GM12878 (cell line): ENCODE measurements around the gene CSF3. TPM values are rescaled to one million over a fixed set of nuclear protein-coding genes. Genes with fewer than 3 reads are reported as not detected.

Experiments used
- ATAC-seq: fragments of 200-7000 bp; cut with Tn5 transposase; 3 replicates; pipeline ENCODE4 v1.9.1; 2020; ENCODE audit warnings: mild to moderate bottlenecking, moderate library complexity
- BruUV-seq: library from RNA; stranded (reverse); fragments of 400-500 nt; replicated peaks from 2 replicates; lab custom pipeline; 2021; lab: Mats Ljungman, UMichigan
- CTCF ChIA-PET: fragments of 300-600 bp; sonication (Branson Sonifier 250); formaldehyde crosslinking; extraction: SDS; loops from one replicate; lab custom pipeline; 2021; ENCODE audit warnings: inconsistent platforms; lab: Yijun Ruan, JAX
- POLR2A ChIA-PET: fragments of 350-600 bp; formaldehyde crosslinking; extraction: SDS; loops from one replicate; lab custom pipeline; 2021; ENCODE audit warnings: inconsistent platforms; lab: Charles Lee
- RAD21 ChIA-PET: fragments of 300-600 bp; sonication (Branson Sonifier 250); formaldehyde crosslinking; loops from one replicate; lab custom pipeline; 2023; ENCODE audit warnings: antibody characterized with exemption; ENCODE audit not compliant: unreplicated experiment; lab: Charles Lee
- SMC1A ChIA-PET: fragments of 300-600 bp; sonication (Branson Sonifier 250); formaldehyde crosslinking; loops from one replicate; lab custom pipeline; 2023; ENCODE audit not compliant: unreplicated experiment, uncharacterized antibody; lab: Charles Lee
- DNase-seq: peaks from one replicate; pipeline ENCODE4 v3.0.0-alpha.2; 2011; ENCODE audit warnings: low read depth, low spot score
- FAIRE-seq: peaks from 3 replicates; lab custom pipeline; 2011; peaks lifted over from hg19 to GRCh38; lab: Jason Lieb, UNC
- H2AFZ ChIP-seq: 2 replicates; pipeline ENCODE4 v1.6.0; 2011; ENCODE audit warnings: low read depth, low read length, control low read depth; ENCODE audit not compliant: control insufficient read depth
- H3K27ac ChIP-seq: 2 replicates; pipeline ENCODE4 v1.5.1; 2011; ENCODE audit warnings: control low read depth; ENCODE audit not compliant: control insufficient read depth, insufficient read depth
- H3K27me3 ChIP-seq, 2 experiments: replicated peaks in 1 of 2; 2 replicates each; pipeline versions ENCODE4 v1.6.0 to v1.6.1; 2011; ENCODE audit warnings: low read length in 1 of 2; ENCODE audit not compliant: control insufficient read depth in 2 of 2, insufficient read depth in 2 of 2
- H3K36me3 ChIP-seq, 2 experiments: 2 replicates each; pipeline ENCODE4 v1.5.1; 2011; ENCODE audit warnings: low read length in 1 of 2; ENCODE audit not compliant: control insufficient read depth in 2 of 2, insufficient read depth in 2 of 2
- H3K4me1 ChIP-seq: 2 replicates; pipeline ENCODE4 v1.6.1; 2011; ENCODE audit warnings: mild to moderate bottlenecking, low read length, moderate library complexity, mixed read lengths; ENCODE audit not compliant: control insufficient read depth, insufficient read depth
- H3K4me2 ChIP-seq: 2 replicates; pipeline ENCODE4 v1.6.0; 2011; ENCODE audit warnings: control low read depth; ENCODE audit not compliant: control insufficient read depth, insufficient read depth
- H3K4me3 ChIP-seq: fragments of 200-600 bp; sonication (generic); 2 replicates; pipeline ENCODE4 v1.5.1; 2016
- H3K79me2 ChIP-seq: 2 replicates; pipeline ENCODE4 v1.6.0; 2011; ENCODE audit warnings: low read length; ENCODE audit not compliant: control insufficient read depth, insufficient read depth
- H3K9ac ChIP-seq: 2 replicates; pipeline ENCODE4 v1.8.0; 2011; ENCODE audit warnings: low read length, control low read depth, mixed read lengths; ENCODE audit not compliant: control insufficient read depth, insufficient read depth
- H3K9me3 ChIP-seq: replicated peaks from 3 replicates; pipeline ENCODE4 v1.5.1; 2011; ENCODE audit warnings: mild to moderate bottlenecking, low read length; ENCODE audit not compliant: control insufficient read depth, insufficient read depth
- H4K20me1 ChIP-seq: 2 replicates; pipeline ENCODE4 v1.6.0; 2011; ENCODE audit not compliant: control insufficient read depth, insufficient read depth
- BCL3 ChIP-seq: IDR thresholded peaks from 2 replicates; pipeline ENCODE4 v1.6.1; 2011; ENCODE audit warnings: borderline replicate concordance, low read depth, mild to moderate bottlenecking, moderate library complexity, low read length; ENCODE audit not compliant: insufficient read depth, poor library complexity, severe bottlenecking
- KDM1A ChIP-seq: fragments of 200-600 bp; sonication (generic); IDR thresholded peaks from 2 replicates; pipeline ENCODE4 v1.6.1; 2016; ENCODE audit warnings: borderline replicate concordance
- WGBS: methylation state at CpG from one replicate; pipeline ENCODE4 v1.1.6; 2016; ENCODE audit warnings: low lambda C conversion rate; ENCODE audit not compliant: insufficient replicate concordance, insufficient coverage; ENCODE audit errors: missing lambda C conversion rate; 5-methylcytosine and 5-hydroxymethylcytosine counted together
- in situ Hi-C: fragments of 300-500 bp; cut with MboI; formaldehyde crosslinking; loops from 9 replicates; pipeline ENCODE4 v1.14.3; 2018; ENCODE audit warnings: mixed read lengths
- intact Hi-C: fragments of 100-400 bp; cut with micrococcal nuclease; formaldehyde crosslinking; loops from one replicate; pipeline ENCODE4 v1.14.2; 2022; ENCODE audit not compliant: unreplicated experiment
- polyA plus RNA-seq, 11 experiments: library from polyadenylated mRNA; depleted of rRNA in 4 of 11; unstranded in 6 of 11; stranded (reverse) in 5 of 11; fragments of >200 nt; fragmentation: Nextera tagmentation in 4 of 11; fragmentation: Illumina TruSeq in 1 of 11; extraction: Ambion mirVana in 4 of 11; extraction: Trizol in 1 of 11; gene quantifications; 1 replicate in 1 of 11; 2 replicates in 10 of 11; pipeline versions ENCODE4 v1.2.1 to v1.2.3, GENCODE V29; 2011 to 2016; ENCODE audit warnings: inconsistent platforms in 2 of 11, missing spikeins in 2 of 11, low read depth in 1 of 11
- total RNA-seq, 4 experiments: library from RNA; depleted of rRNA in 3 of 4; stranded (reverse); fragments of >200 nt in 3 of 4; fragmentation: Illumina TruSeq in 1 of 4; extraction: Trizol in 1 of 4; gene quantifications; 2 replicates each; pipeline versions ENCODE4 v1.2.1 to v1.2.3, GENCODE V29; 2013 to 2021

CSF3 gene
- total and polyA plus RNA-seq, 10 of the 15 experiments (the other 5 are each of a cell fraction or from before 2014, with no cell fraction given): 0.09 to 0.28 (median 0.12) TPM; not detected in 5

DNA sequence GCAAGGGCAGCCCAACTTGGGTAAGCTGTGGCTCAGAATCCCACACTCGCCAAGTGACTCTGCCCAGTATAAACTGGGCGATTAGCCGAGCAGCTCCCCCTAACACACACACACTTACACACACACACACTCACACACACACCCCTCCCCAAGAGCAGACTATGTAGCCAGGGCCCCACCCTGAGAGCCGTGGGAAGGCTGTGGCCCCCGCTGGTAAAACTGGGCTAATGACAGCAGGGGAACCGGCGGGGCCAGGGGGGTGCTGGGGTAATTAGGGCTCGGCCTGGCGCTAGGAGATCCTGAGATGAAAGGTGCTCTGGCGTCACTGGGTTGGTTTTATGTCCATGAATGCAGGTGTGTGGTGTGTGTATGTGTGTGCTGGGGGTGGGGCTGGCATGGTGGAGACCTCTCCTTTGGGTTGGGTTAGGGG lies 46.4 kb downstream of the CSF3 start:
- Histone ChIP-seq H3K79me2 (no peaks in the 10 kb centered on the region), H4K20me1 (no peaks in the 10 kb centered on the region), H3K4me3 (no peak overlapping the region), H3K36me3 (no peaks in the 10 kb centered on the region), H2AFZ (no peak overlapping the region), H3K4me2 (no peak overlapping the region), H3K9me3 (no peaks in the 10 kb centered on the region), H3K4me1 (peaks cover 5% of the 10 kb centered on the region), H3K9ac (no peak overlapping the region), H3K27ac (no peak overlapping the region), H3K27me3 (peaks cover 10 to 11% of the 10 kb centered on the region in 2 experiments; a peak in 3 of 4 replicates)
- ChIA-PET SMC1A (interaction anchor here (0.7 to 2.4 kb wide), 6 partner anchors 7 to 107 kb away, joined by 3 to 13 read pairs (median 4); partner anchors contain the start of gene MED24), POLR2A (no interaction called here), RAD21 (interaction anchor here (1.0 to 1.4 kb wide), 3 partner anchors 14 to 51 kb away, joined by 3 to 7 read pairs (median 5); no protein-coding TSS in a partner anchor), CTCF (interaction anchor here (0.6 to 15.2 kb wide), 11 partner anchors 7 to 610 kb away, joined by 3 to 142 read pairs (median 4); partner anchors contain the start of gene MED24)
- peak; percentile 84 for TF ChIP-seq BCL3
- TF ChIP-seq KDM1A: no peak
- 52% methylated on average over 10 of the region's 10 CpGs for WGBS
- no TSS peak for BruUV-seq
- intact Hi-C loops: loop anchor here (10.0 kb wide), 1 partner anchor 103 kb away; no protein-coding TSS in a partner anchor
- FAIRE-seq (no peak), ATAC-seq (no peak), DNase-seq (no peak)
- in situ Hi-C loops: no loop called here
